ENCODE results near the gene ZNF91.

DNA sequence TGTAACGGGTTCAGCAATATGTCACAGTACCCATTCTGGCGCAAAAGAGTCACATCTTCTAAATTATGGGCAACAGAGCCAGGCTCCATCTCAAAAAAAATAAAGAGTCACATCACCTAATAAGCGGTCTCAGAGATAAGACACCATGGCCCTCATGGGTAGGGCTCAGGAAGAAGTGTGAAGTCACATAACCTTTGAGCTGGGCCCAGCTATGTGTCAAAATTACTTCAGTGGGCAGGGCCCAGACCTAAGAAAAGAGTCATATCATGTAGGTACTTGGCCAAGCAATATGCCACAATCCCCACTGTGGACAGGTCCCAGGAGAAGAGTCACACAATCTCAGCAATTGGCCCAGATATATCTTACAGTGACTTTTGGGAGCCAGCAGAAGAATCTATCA lies 11.4 kb upstream of the ZNF91 start:
- TF ChIP-seq, protein P1, sequence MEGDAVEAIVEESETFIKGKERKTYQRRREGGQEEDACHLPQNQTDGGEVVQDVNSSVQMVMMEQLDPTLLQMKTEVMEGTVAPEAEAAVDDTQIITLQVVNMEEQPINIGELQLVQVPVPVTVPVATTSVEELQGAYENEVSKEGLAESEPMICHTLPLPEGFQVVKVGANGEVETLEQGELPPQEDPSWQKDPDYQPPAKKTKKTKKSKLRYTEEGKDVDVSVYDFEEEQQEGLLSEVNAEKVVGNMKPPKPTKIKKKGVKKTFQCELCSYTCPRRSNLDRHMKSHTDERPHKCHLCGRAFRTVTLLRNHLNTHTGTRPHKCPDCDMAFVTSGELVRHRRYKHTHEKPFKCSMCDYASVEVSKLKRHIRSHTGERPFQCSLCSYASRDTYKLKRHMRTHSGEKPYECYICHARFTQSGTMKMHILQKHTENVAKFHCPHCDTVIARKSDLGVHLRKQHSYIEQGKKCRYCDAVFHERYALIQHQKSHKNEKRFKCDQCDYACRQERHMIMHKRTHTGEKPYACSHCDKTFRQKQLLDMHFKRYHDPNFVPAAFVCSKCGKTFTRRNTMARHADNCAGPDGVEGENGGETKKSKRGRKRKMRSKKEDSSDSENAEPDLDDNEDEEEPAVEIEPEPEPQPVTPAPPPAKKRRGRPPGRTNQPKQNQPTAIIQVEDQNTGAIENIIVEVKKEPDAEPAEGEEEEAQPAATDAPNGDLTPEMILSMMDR (conservative IDR thresholded peaks at IDR 0.05) = no peak
- no peak for TF ChIP-seq EZH2 (IDR thresholded peaks at IDR 0.05; ENCODE audit: low read depth)
